SK-N-SH (cell line): ENCODE results near the gene FLOT1. TPM values are rescaled to one million over a fixed set of nuclear protein-coding genes. Genes with fewer than 3 reads are reported as not detected.
A peak's percentile ranks its signal among the peaks of the same experiment; 100 is the strongest.

Experiments
- CTCF ChIP-seq: fragments of 200-600 bp; sonication (generic); IDR thresholded peaks from 2 replicates; pipeline ENCODE4 v1.6.1; 2017; ENCODE audit warnings: antibody characterized with exemption, mild to moderate bottlenecking, moderate library complexity
- ELF1 ChIP-seq: IDR thresholded peaks from 2 replicates; pipeline ENCODE4 v1.4.0; 2012
- FOXJ3 ChIP-seq: sonication (generic); formaldehyde crosslinking; IDR thresholded peaks from 2 replicates; pipeline ENCODE4 v1.5.1; 2020; ENCODE audit warnings: mild to moderate bottlenecking, missing genetic modification reagents
- IRF3 ChIP-seq: fragments of 150-350 bp; IDR thresholded peaks from 2 replicates; pipeline ENCODE4 v1.6.1; 2016; ENCODE audit warnings: mild to moderate bottlenecking, low read depth, low read length
- JUND ChIP-seq: IDR thresholded peaks from 2 replicates; pipeline ENCODE4 v1.4.0; 2012
- MAX ChIP-seq: IDR thresholded peaks from 2 replicates; pipeline ENCODE4 v1.4.0; 2012; ENCODE audit warnings: low read depth
- MEF2A ChIP-seq: IDR thresholded peaks from 2 replicates; pipeline ENCODE4 v1.4.0; 2012; ENCODE audit warnings: low read depth, borderline replicate concordance
- MXI1 ChIP-seq: IDR thresholded peaks from 2 replicates; pipeline ENCODE4 v1.6.1; 2012; ENCODE audit warnings: mild to moderate bottlenecking, low read depth, low read length, improper control_type of control experiment
- NFIC ChIP-seq: IDR thresholded peaks from 2 replicates; pipeline ENCODE4 v1.4.0; 2012; ENCODE audit warnings: borderline replicate concordance
- RAD21 ChIP-seq: IDR thresholded peaks from 2 replicates; pipeline ENCODE4 v1.6.1; 2012; ENCODE audit warnings: mild to moderate bottlenecking, low read length
- RCOR1 ChIP-seq: fragments of 150-350 bp; IDR thresholded peaks from 2 replicates; pipeline ENCODE4 v1.6.1; 2017; ENCODE audit warnings: antibody characterized with exemption, low read length
- REST ChIP-seq: IDR thresholded peaks from 2 replicates; pipeline ENCODE4 v1.6.1; 2012; ENCODE audit warnings: mild to moderate bottlenecking, low read depth, low read length, moderate library complexity
- RFX5 ChIP-seq: IDR thresholded peaks from 2 replicates; pipeline ENCODE4 v1.6.1; 2012; ENCODE audit warnings: mild to moderate bottlenecking, improper control_type of control experiment, low read length
- RXRA ChIP-seq: IDR thresholded peaks from 2 replicates; pipeline ENCODE4 v1.4.0; 2012; ENCODE audit warnings: low read depth, mild to moderate bottlenecking, borderline replicate concordance
- SIN3A ChIP-seq: IDR thresholded peaks from 2 replicates; pipeline ENCODE4 v1.6.1; 2012; ENCODE audit warnings: low read depth, mild to moderate bottlenecking, low read length, moderate library complexity, borderline replicate concordance
- SMC3 ChIP-seq: IDR thresholded peaks from 2 replicates; pipeline ENCODE4 v1.6.1; 2012; ENCODE audit warnings: low read depth, low read length, improper control_type of control experiment
- TCF12 ChIP-seq: IDR thresholded peaks from 2 replicates; pipeline ENCODE4 v1.4.0; 2012
- polyA plus RNA-seq, 3 experiments: library from polyadenylated mRNA; depleted of rRNA; stranded (reverse); fragments of >200 nt; gene quantifications; 2 replicates each; pipeline ENCODE4 v1.2.3, GENCODE V29; 2012
- TF ChIP-seq, protein P1 (sequence below): IDR thresholded peaks from 2 replicates; pipeline ENCODE4 v1.4.0; 2012; ENCODE audit warnings: low read depth, borderline replicate concordance

The FLOT1 gene
- polyA plus RNA-seq, 1 of the 3 experiments (the other 2 are of a cell fraction), result 462 TPM

GRCh38 chr6:30752157-30752927, 9.9 kb upstream of the FLOT1 start (continued):
- TF ChIP-seq MEF2A (no peak), SIN3A (peak; percentile 87), ELF1 (peak; percentile 23; the same call in 1 of the 2 replicates), JUND (peak; percentile 82), TCF12 (no peak; the same call in none of the 2 replicates), SMC3 (peak; percentile 10; the same call in 1 of the 2 replicates), FOXJ3 (CRISPR knock-in tag) (no peak), MXI1 (peak; percentile 41; the same call in 1 of the 2 replicates), RXRA (peak; percentile 88), REST (no peak; the same call in none of the 2 replicates), RFX5 (no peak), MAX (peak; percentile 92), NFIC (peak; percentile 97), RCOR1 (no peak; the same call in 1 of the 2 replicates), IRF3 (no peak), CTCF (peak; percentile 37; the same call in 1 of the 2 replicates), RAD21 (no peak)
- TF ChIP-seq, protein P1, sequence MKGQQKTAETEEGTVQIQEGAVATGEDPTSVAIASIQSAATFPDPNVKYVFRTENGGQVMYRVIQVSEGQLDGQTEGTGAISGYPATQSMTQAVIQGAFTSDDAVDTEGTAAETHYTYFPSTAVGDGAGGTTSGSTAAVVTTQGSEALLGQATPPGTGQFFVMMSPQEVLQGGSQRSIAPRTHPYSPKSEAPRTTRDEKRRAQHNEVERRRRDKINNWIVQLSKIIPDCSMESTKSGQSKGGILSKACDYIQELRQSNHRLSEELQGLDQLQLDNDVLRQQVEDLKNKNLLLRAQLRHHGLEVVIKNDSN, result no peak
